Activated CD4-positive, alpha-beta T cell treated with anti-CD3 and anti-CD28 coated beads for 1 hour (primary cell): ENCODE measurements around the gene MAPKBP1.

Source experiments
- DNase-seq: peaks from one replicate; pipeline ENCODE4 v3.0.0-alpha.2; 2020

The MAPKBP1 gene

GRCh38 chr15:41870689-41871081 is 96.4 kb downstream of the MAPKBP1 start:
- peak; percentile 32 for DNase-seq

GRCh38 chr15:41871175-41871905 is 97.1 kb downstream of the MAPKBP1 start:
- DNase-seq, result no peak

GRCh38 chr15:41872166-41872747 is 98.0 kb downstream of the MAPKBP1 start:
- DNase-seq, result no peak

- no peak for DNase-seq
Observed at GRCh38 chr15:41873711-41874110, 99.4 kb downstream of the MAPKBP1 start.

- no peak for DNase-seq
Observed at GRCh38 chr15:41874736-41875135, 100.5 kb downstream of the MAPKBP1 start.

DNA sequence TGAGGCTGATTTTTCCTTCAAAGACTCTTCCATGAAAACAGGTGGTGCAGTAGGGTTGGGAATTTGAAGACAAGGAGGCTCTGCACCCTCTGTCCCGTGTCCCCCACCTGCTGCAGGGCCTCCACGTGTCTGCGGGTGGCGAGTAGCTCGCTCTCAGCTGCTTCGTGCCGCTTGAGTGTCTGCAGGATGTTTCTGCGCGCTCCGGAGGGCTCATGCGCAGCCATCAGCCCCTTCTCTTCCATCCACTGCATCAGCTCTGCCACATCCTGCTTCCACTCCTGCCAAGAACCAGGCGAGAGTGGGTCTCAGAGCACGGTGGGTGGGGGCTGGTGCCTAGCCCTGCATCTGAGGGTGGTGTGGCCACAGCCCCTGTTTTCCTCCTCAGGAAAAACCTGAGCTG is 101.7 kb downstream of the MAPKBP1 start:
- DNase-seq, result no peak

DNA sequence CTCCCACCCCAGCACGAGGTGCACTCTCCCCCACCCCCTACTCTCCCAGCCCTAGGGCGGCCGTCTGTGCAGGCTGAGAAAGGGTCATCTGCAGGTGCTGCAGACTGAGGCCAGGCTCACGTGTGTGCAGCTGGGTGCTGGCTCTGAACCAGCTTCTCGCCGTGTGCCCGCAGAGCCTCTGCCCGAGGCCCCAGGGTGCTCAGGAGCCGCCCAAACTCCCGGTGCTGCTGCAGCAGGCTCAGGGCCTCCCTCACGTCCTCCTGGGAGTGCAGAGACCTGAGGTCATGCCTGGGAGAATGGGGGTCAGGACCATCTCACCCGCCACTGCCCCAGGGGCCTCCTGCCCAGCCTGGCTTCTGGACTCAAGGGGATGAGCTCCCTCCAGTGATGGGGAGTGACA is 102.4 kb downstream of the MAPKBP1 start:
- DNase-seq, result no peak
